HL-60 (cell line): ENCODE results near the gene CSDE1.
A peak's percentile ranks its signal among the peaks of the same experiment; 100 is the strongest.
"Not testable (repeated sequence)": the region's sequence is repeated elsewhere in the genome, so short reads cannot be mapped to it uniquely, and the experiment has no call there.

Experiments used
- DNase-seq, 2 experiments: peaks; one replicate each; pipeline ENCODE4 v3.0.0-alpha.2; 2010 to 2020; ENCODE audit warnings: low read depth in 1 of 2, low spot score in 1 of 2
- H3K27ac ChIP-seq: fragments of 250-450 bp; sonication (Bioruptor Pico); replicated peaks from 2 replicates; pipeline ENCODE4 v1.5.1; 2020; ENCODE audit warnings: mild to moderate bottlenecking, moderate library complexity
- H3K27me3 ChIP-seq: fragments of 250-450 bp; sonication (Bioruptor Pico); 2 replicates; pipeline ENCODE4 v1.5.1; 2021; ENCODE audit warnings: mild to moderate bottlenecking, moderate library complexity; ENCODE audit not compliant: insufficient read depth, poor library complexity, severe bottlenecking
- H3K4me3 ChIP-seq: replicated peaks from 2 replicates; pipeline ENCODE4 v1.5.1; 2011; ENCODE audit warnings: mild to moderate bottlenecking, control low read depth, low read length; ENCODE audit not compliant: insufficient read depth
- CTCF ChIP-seq: IDR thresholded peaks from one replicate; pipeline ENCODE4 v1.5.1; 2011; ENCODE audit warnings: low read length, control low read depth, inconsistent platforms; ENCODE audit not compliant: insufficient read depth
- GABPA ChIP-seq: IDR thresholded peaks from 2 replicates; pipeline ENCODE4 v1.6.1; 2012; ENCODE audit warnings: low read depth
- POLR2AphosphoS5 ChIP-seq: IDR thresholded peaks from 2 replicates; pipeline ENCODE4 v1.6.1; 2012; ENCODE audit warnings: low read depth
- SPI1 ChIP-seq: IDR thresholded peaks from 2 replicates; pipeline ENCODE4 v1.6.1; 2012; ENCODE audit warnings: low read depth, mild to moderate bottlenecking, borderline replicate concordance
- TF ChIP-seq, protein P1 (sequence below): IDR thresholded peaks from 2 replicates; pipeline ENCODE4 v1.6.1; 2012; ENCODE audit warnings: low read depth; ENCODE audit not compliant: insufficient replicate concordance

Gene CSDE1

DNA sequence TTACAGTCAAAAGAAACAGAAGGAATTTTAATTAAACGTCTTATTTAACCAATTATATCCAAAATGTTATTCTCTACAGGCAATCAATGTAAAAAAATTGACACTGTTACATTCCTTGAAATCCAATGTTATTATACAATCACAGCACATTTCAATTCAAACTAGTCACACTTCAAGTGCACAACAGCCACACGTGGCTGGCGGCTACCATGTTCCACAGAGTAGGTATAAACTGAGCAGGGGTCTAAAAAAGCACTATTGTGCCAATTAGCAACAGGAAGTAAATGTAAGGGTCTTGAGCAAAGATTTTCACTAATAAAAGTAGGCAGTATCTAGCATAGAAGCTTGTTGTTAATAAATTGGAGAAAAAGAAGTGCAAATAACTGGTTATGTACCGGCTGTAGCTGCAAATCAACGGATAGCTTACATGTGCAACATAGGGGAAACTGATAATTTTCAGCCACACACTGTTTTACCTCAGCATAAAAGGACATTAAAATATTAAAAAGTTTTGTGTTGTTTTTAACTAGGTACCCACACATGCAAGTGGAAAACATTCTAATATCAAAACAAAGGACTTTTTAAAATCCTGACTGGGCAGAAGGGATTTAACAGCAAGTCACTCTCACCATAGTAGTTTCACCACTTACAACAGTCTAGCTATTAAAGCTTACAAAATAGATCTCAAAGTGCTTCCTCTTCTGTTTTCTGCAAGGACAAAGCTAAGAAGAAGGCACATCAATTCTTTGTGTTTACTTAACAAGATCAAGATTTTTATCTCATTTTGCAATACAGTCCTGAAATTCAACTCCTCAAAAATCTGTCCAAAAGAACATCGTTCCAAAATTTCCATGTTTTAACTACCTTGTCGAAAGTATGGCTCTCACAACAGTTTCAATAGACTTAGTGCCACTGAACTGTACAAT lies 2.5 kb downstream of the CSDE1 start:
- no peak for TF ChIP-seq GABPA
- TF ChIP-seq SPI1 = peak; percentile 30; the same call in 1 of the 2 replicates
- Histone ChIP-seq H3K27ac (peak overlapping the region; percentile 99; the same call in 1 of the 2 replicates), H3K4me3 (peak overlapping the region; percentile 91), H3K27me3 (no peaks in the 10 kb centered on the region)
- peak in 1 of 2 experiments; percentile 47 for DNase-seq

- not testable (repeated sequence) for H3K27me3 ChIP-seq, H3K27ac ChIP-seq, H3K4me3 ChIP-seq, DNase-seq
These were observed 4.1 kb downstream of the CSDE1 start for GRCh38 chr1:114753702-114754101.

DNA sequence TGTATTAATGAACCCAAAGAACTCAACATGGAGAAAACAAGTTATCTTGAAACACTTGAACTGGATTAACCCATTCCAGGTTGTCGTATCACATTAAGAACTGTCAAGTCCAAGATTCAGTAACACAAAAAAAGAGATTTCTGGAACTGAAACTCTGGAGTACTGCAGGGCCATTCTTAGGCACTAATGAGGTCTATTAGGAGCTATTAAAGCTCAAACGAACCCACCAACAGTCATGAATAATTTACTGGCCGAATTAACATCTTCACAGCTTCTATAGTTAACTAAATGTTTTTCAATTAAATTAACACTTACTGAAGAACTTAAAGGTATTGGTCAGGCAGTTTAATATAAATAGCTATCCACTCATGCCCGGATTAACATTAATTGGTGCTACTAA lies 4.6 kb downstream of the CSDE1 start:
- TF ChIP-seq POLR2AphosphoS5 (no peak), GABPA (no peak), SPI1 (no peak), CTCF (no peak)
- TF ChIP-seq, protein P1, sequence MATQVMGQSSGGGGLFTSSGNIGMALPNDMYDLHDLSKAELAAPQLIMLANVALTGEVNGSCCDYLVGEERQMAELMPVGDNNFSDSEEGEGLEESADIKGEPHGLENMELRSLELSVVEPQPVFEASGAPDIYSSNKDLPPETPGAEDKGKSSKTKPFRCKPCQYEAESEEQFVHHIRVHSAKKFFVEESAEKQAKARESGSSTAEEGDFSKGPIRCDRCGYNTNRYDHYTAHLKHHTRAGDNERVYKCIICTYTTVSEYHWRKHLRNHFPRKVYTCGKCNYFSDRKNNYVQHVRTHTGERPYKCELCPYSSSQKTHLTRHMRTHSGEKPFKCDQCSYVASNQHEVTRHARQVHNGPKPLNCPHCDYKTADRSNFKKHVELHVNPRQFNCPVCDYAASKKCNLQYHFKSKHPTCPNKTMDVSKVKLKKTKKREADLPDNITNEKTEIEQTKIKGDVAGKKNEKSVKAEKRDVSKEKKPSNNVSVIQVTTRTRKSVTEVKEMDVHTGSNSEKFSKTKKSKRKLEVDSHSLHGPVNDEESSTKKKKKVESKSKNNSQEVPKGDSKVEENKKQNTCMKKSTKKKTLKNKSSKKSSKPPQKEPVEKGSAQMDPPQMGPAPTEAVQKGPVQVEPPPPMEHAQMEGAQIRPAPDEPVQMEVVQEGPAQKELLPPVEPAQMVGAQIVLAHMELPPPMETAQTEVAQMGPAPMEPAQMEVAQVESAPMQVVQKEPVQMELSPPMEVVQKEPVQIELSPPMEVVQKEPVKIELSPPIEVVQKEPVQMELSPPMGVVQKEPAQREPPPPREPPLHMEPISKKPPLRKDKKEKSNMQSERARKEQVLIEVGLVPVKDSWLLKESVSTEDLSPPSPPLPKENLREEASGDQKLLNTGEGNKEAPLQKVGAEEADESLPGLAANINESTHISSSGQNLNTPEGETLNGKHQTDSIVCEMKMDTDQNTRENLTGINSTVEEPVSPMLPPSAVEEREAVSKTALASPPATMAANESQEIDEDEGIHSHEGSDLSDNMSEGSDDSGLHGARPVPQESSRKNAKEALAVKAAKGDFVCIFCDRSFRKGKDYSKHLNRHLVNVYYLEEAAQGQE = no peak
- Histone ChIP-seq H3K27ac (no peak overlapping the region), H3K27me3 (no peaks in the 10 kb centered on the region), H3K4me3 (no peak overlapping the region)
- DNase-seq = no peak

DNA sequence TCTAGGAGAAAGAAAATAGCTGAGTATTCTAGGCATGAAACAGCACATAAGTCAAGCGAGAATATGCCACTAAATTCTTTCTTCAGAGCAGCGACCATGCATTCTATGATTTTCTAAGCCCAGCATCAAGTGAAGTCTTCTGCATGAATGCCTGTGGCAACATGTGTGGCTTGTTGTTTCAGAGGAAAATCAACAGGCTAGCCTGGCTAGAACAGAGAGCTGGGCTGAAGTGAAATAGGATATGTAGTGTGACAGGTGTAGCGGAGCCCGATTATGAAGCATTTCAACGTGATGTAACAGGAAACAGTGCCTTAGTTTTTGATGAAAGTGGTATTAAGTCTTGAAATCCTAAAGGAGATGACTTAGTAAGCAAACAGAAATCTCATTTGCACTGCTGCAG lies 7.0 kb downstream of the CSDE1 start:
- Histone ChIP-seq H3K27me3 (no peaks in the 10 kb centered on the region), H3K27ac (no peak overlapping the region), H3K4me3 (no peak overlapping the region)
- no peak for DNase-seq
- TF ChIP-seq POLR2AphosphoS5 = no peak
- no peak for TF ChIP-seq GABPA
- TF ChIP-seq SPI1 = no peak
- TF ChIP-seq, protein P1 = no peak
- TF ChIP-seq CTCF = no peak
